GM12878 (cell line): ENCODE results near the gene ZNF474. TPM values are rescaled to one million over a fixed set of nuclear protein-coding genes. Genes with fewer than 3 reads are reported as not detected.

Experiments used
- ATAC-seq: fragments of 200-7000 bp; cut with Tn5 transposase; 3 replicates; pipeline ENCODE4 v1.9.1; 2020; ENCODE audit warnings: mild to moderate bottlenecking, moderate library complexity
- BruUV-seq: library from RNA; stranded (reverse); fragments of 400-500 nt; replicated peaks from 2 replicates; lab custom pipeline; 2021; lab: Mats Ljungman, UMichigan
- CTCF ChIA-PET: fragments of 300-600 bp; sonication (Branson Sonifier 250); formaldehyde crosslinking; extraction: SDS; loops from one replicate; lab custom pipeline; 2021; ENCODE audit warnings: inconsistent platforms; lab: Yijun Ruan, JAX
- POLR2A ChIA-PET: fragments of 350-600 bp; formaldehyde crosslinking; extraction: SDS; loops from one replicate; lab custom pipeline; 2021; ENCODE audit warnings: inconsistent platforms; lab: Charles Lee
- RAD21 ChIA-PET: fragments of 300-600 bp; sonication (Branson Sonifier 250); formaldehyde crosslinking; loops from one replicate; lab custom pipeline; 2023; ENCODE audit warnings: antibody characterized with exemption; ENCODE audit not compliant: unreplicated experiment; lab: Charles Lee
- SMC1A ChIA-PET: fragments of 300-600 bp; sonication (Branson Sonifier 250); formaldehyde crosslinking; loops from one replicate; lab custom pipeline; 2023; ENCODE audit not compliant: unreplicated experiment, uncharacterized antibody; lab: Charles Lee
- DNase-seq: peaks from one replicate; pipeline ENCODE4 v3.0.0-alpha.2; 2011; ENCODE audit warnings: low read depth, low spot score
- FAIRE-seq: peaks from 3 replicates; lab custom pipeline; 2011; peaks lifted over from hg19 to GRCh38; lab: Jason Lieb, UNC
- H2AFZ ChIP-seq: 2 replicates; pipeline ENCODE4 v1.6.0; 2011; ENCODE audit warnings: low read depth, low read length, control low read depth; ENCODE audit not compliant: control insufficient read depth
- H3K27ac ChIP-seq: 2 replicates; pipeline ENCODE4 v1.5.1; 2011; ENCODE audit warnings: control low read depth; ENCODE audit not compliant: control insufficient read depth, insufficient read depth
- H3K27me3 ChIP-seq, 2 experiments: replicated peaks in 1 of 2; 2 replicates each; pipeline versions ENCODE4 v1.6.0 to v1.6.1; 2011; ENCODE audit warnings: low read length in 1 of 2; ENCODE audit not compliant: control insufficient read depth in 2 of 2, insufficient read depth in 2 of 2
- H3K36me3 ChIP-seq, 2 experiments: 2 replicates each; pipeline ENCODE4 v1.5.1; 2011; ENCODE audit warnings: low read length in 1 of 2; ENCODE audit not compliant: control insufficient read depth in 2 of 2, insufficient read depth in 2 of 2
- H3K4me1 ChIP-seq: 2 replicates; pipeline ENCODE4 v1.6.1; 2011; ENCODE audit warnings: mild to moderate bottlenecking, low read length, moderate library complexity, mixed read lengths; ENCODE audit not compliant: control insufficient read depth, insufficient read depth
- H3K4me2 ChIP-seq: 2 replicates; pipeline ENCODE4 v1.6.0; 2011; ENCODE audit warnings: control low read depth; ENCODE audit not compliant: control insufficient read depth, insufficient read depth
- H3K4me3 ChIP-seq: fragments of 200-600 bp; sonication (generic); 2 replicates; pipeline ENCODE4 v1.5.1; 2016
- H3K79me2 ChIP-seq: 2 replicates; pipeline ENCODE4 v1.6.0; 2011; ENCODE audit warnings: low read length; ENCODE audit not compliant: control insufficient read depth, insufficient read depth
- H3K9ac ChIP-seq: 2 replicates; pipeline ENCODE4 v1.8.0; 2011; ENCODE audit warnings: low read length, control low read depth, mixed read lengths; ENCODE audit not compliant: control insufficient read depth, insufficient read depth
- H3K9me3 ChIP-seq: replicated peaks from 3 replicates; pipeline ENCODE4 v1.5.1; 2011; ENCODE audit warnings: mild to moderate bottlenecking, low read length; ENCODE audit not compliant: control insufficient read depth, insufficient read depth
- H4K20me1 ChIP-seq: 2 replicates; pipeline ENCODE4 v1.6.0; 2011; ENCODE audit not compliant: control insufficient read depth, insufficient read depth
- BRCA1 ChIP-seq: IDR thresholded peaks from 2 replicates; pipeline ENCODE4 v1.6.1; 2011; ENCODE audit warnings: low read depth, low read length, improper control_type of control experiment
- CEBPB ChIP-seq, 2 experiments: fragments of 150-350 bp in 1 of 2; IDR thresholded peaks; 2 replicates each; pipeline ENCODE4 v1.6.1; 2012 to 2014; ENCODE audit warnings: low read depth in 2 of 2, low read length in 2 of 2, borderline replicate concordance in 1 of 2, inconsistent platforms in 1 of 2
- CHD2 ChIP-seq: IDR thresholded peaks from 2 replicates; pipeline ENCODE4 v1.6.1; 2011; ENCODE audit warnings: low read depth, low read length, improper control_type of control experiment, borderline replicate concordance
- CREM ChIP-seq: IDR thresholded peaks from 2 replicates; pipeline ENCODE4 v1.6.1; 2014; ENCODE audit warnings: antibody characterized with exemption, low read depth
- ETV6 ChIP-seq, 2 experiments: fragments of 450-650 bp in 1 of 2; IDR thresholded peaks in 1 of 2; conservative IDR thresholded peaks in 1 of 2; 2 replicates each; pipeline ENCODE4 v1.6.1; 2014; ENCODE audit warnings: antibody characterized with exemption in 1 of 2, borderline replicate concordance in 1 of 2, low read depth in 1 of 2, mild to moderate bottlenecking in 1 of 2, moderate library complexity in 1 of 2
- IRF4 ChIP-seq: IDR thresholded peaks from 2 replicates; pipeline ENCODE4 v1.6.1; 2011; ENCODE audit warnings: low read depth, low read length
- KLF5 ChIP-seq: fragments of 450-650 bp; IDR thresholded peaks from 2 replicates; pipeline ENCODE4 v1.6.1; 2014; ENCODE audit warnings: mild to moderate bottlenecking; ENCODE audit not compliant: partially characterized antibody
- MAX ChIP-seq: IDR thresholded peaks from 2 replicates; pipeline ENCODE4 v1.6.1; 2012; ENCODE audit warnings: low read depth, low read length, improper control_type of control experiment
- NKRF ChIP-seq: fragments of 450-650 bp; conservative IDR thresholded peaks from 2 replicates; pipeline ENCODE4 v1.6.1; 2017; ENCODE audit warnings: mild to moderate bottlenecking, moderate library complexity
- NR2F1 ChIP-seq: fragments of 450-650 bp; conservative IDR thresholded peaks from 2 replicates; pipeline ENCODE4 v1.6.1; 2017; ENCODE audit warnings: mild to moderate bottlenecking
- POLR2AphosphoS5 ChIP-seq: IDR thresholded peaks from 2 replicates; pipeline ENCODE4 v1.6.1; 2011; ENCODE audit warnings: mild to moderate bottlenecking, low read length, inconsistent platforms
- RFX5 ChIP-seq: IDR thresholded peaks from 2 replicates; pipeline ENCODE4 v1.6.1; 2011; ENCODE audit warnings: low read depth, low read length, improper control_type of control experiment
- SPI1 ChIP-seq: IDR thresholded peaks from 2 replicates; pipeline ENCODE4 v1.6.1; 2011; ENCODE audit warnings: low read depth, mild to moderate bottlenecking, low read length, moderate library complexity, borderline replicate concordance; ENCODE audit not compliant: insufficient read depth
- TARDBP ChIP-seq: IDR thresholded peaks from 2 replicates; pipeline ENCODE4 v1.6.1; 2016; ENCODE audit warnings: borderline replicate concordance
- USF2 ChIP-seq: IDR thresholded peaks from 2 replicates; pipeline ENCODE4 v1.6.1; 2011; ENCODE audit warnings: low read depth, low read length, improper control_type of control experiment, borderline replicate concordance
- WRNIP1 ChIP-seq: IDR thresholded peaks from 2 replicates; pipeline ENCODE4 v1.6.1; 2011; ENCODE audit warnings: low read depth, low read length, improper control_type of control experiment, borderline replicate concordance
- ZZZ3 ChIP-seq: IDR thresholded peaks from 2 replicates; pipeline ENCODE4 v1.6.1; 2011; ENCODE audit warnings: low read depth; ENCODE audit not compliant: control insufficient read depth, insufficient read length
- WGBS: methylation state at CpG from one replicate; pipeline ENCODE4 v1.1.6; 2016; ENCODE audit warnings: low lambda C conversion rate; ENCODE audit not compliant: insufficient replicate concordance, insufficient coverage; ENCODE audit errors: missing lambda C conversion rate; 5-methylcytosine and 5-hydroxymethylcytosine counted together
- in situ Hi-C: fragments of 300-500 bp; cut with MboI; formaldehyde crosslinking; loops from 9 replicates; pipeline ENCODE4 v1.14.3; 2018; ENCODE audit warnings: mixed read lengths
- intact Hi-C: fragments of 100-400 bp; cut with micrococcal nuclease; formaldehyde crosslinking; loops from one replicate; pipeline ENCODE4 v1.14.2; 2022; ENCODE audit not compliant: unreplicated experiment
- polyA plus RNA-seq, 11 experiments: library from polyadenylated mRNA; depleted of rRNA in 4 of 11; unstranded in 6 of 11; stranded (reverse) in 5 of 11; fragments of >200 nt; fragmentation: Nextera tagmentation in 4 of 11; fragmentation: Illumina TruSeq in 1 of 11; extraction: Ambion mirVana in 4 of 11; extraction: Trizol in 1 of 11; gene quantifications; 1 replicate in 1 of 11; 2 replicates in 10 of 11; pipeline versions ENCODE4 v1.2.1 to v1.2.3, GENCODE V29; 2011 to 2016; ENCODE audit warnings: inconsistent platforms in 2 of 11, missing spikeins in 2 of 11, low read depth in 1 of 11
- total RNA-seq, 4 experiments: library from RNA; depleted of rRNA in 3 of 4; stranded (reverse); fragments of >200 nt in 3 of 4; fragmentation: Illumina TruSeq in 1 of 4; extraction: Trizol in 1 of 4; gene quantifications; 2 replicates each; pipeline versions ENCODE4 v1.2.1 to v1.2.3, GENCODE V29; 2013 to 2021

The ZNF474 gene
- total and polyA plus RNA-seq, 10 of the 15 experiments (the other 5 are each of a cell fraction or from before 2014, with no cell fraction given), result 0.06 to 0.97 (median 0.13) TPM; not detected in 3

GRCh38 chr5:122126177-122126755, 3.1 kb upstream of the ZNF474 start:
- DNase-seq, result no peak
- ChIA-PET SMC1A (no interaction called here), RAD21 (no interaction called here), CTCF (no interaction called here), POLR2A (no interaction called here)
- H4K20me1 ChIP-seq, result no peaks in the 10 kb centered on the region
- WGBS, result 22% methylated on average over 2 of the region's 2 CpGs
- H3K9me3 ChIP-seq, result no peaks in the 10 kb centered on the region
- no peak overlapping the region for H3K4me3 ChIP-seq
- intact Hi-C loops, result no loop called here
- no peak overlapping the region for H2AFZ ChIP-seq
- no peak for ATAC-seq
- H3K27me3 ChIP-seq, result no peaks in the 10 kb centered on the region
- no peak overlapping the region for H3K27ac ChIP-seq
- BruUV-seq, result no TSS peak
- H3K79me2 ChIP-seq, result no peaks in the 10 kb centered on the region
- H3K9ac ChIP-seq, result no peak overlapping the region
- no peak for FAIRE-seq
- no peaks in the 10 kb centered on the region for H3K4me1 ChIP-seq
- H3K36me3 ChIP-seq, result no peaks in the 10 kb centered on the region
- TF ChIP-seq CEBPB (IDR thresholded peaks at IDR 0.05; ENCODE audit: borderline replicate concordance in 1 of 2, low read depth in 2 of 2, low read length in 2 of 2), result no peak
- TF ChIP-seq BRCA1, result no peak
- no peak for TF ChIP-seq TARDBP
- TF ChIP-seq NKRF, result no peak
- TF ChIP-seq CHD2, result no peak
- no peak for TF ChIP-seq POLR2AphosphoS5
- TF ChIP-seq NR2F1, result no peak
- TF ChIP-seq ETV6 (conservative IDR thresholded peaks at IDR 0.05 in 1 of 2, IDR thresholded peaks at IDR 0.05 in 1 of 2; ENCODE audit: borderline replicate concordance in 1 of 2, low read depth in 1 of 2), result no peak
- no peak for TF ChIP-seq CREM
- TF ChIP-seq USF2, result no peak
- TF ChIP-seq RFX5, result no peak
- TF ChIP-seq SPI1, result no peak
- TF ChIP-seq IRF4, result no peak
- TF ChIP-seq MAX, result no peak
- TF ChIP-seq WRNIP1, result no peak
- TF ChIP-seq KLF5, result no peak
- no peak for TF ChIP-seq ZZZ3
- H3K4me2 ChIP-seq, result no peak overlapping the region
- in situ Hi-C loops, result no loop called here
